HG02678 (cell line): ENCODE measurements around the gene TGM4.

ENCODE experiments used
- ATAC-seq: cut with Tn5 transposase; IDR thresholded peaks from one replicate; pipeline ENCODE4 v1.9.1; 2021; ENCODE audit warnings: mild to moderate bottlenecking, moderate library complexity; ENCODE audit not compliant: unreplicated experiment

The TGM4 gene

GRCh38 chr3:44877333-44877732, 2.9 kb downstream of the TGM4 start:
- ATAC-seq = no peak

- no peak for ATAC-seq
Observed at GRCh38 chr3:44880284-44880683, 5.9 kb downstream of the TGM4 start.

- ATAC-seq = no peak
Observed at GRCh38 chr3:44883213-44883955, 9.0 kb downstream of the TGM4 start.

GRCh38 chr3:44883999-44884431, 9.6 kb downstream of the TGM4 start:
- ATAC-seq = no peak

GRCh38 chr3:44885618-44886017, 11.2 kb downstream of the TGM4 start:
- ATAC-seq = no peak

- ATAC-seq = no peak
Observed at GRCh38 chr3:44886561-44886960, 12.2 kb downstream of the TGM4 start.

- ATAC-seq = no peak
Observed at GRCh38 chr3:44887101-44887500, 12.7 kb downstream of the TGM4 start.

- no peak for ATAC-seq
Observed at GRCh38 chr3:44890258-44890657, 15.8 kb downstream of the TGM4 start.

GRCh38 chr3:44890852-44891251, 16.4 kb downstream of the TGM4 start:
- no peak for ATAC-seq

GRCh38 chr3:44892689-44893088, 18.3 kb downstream of the TGM4 start:
- ATAC-seq = no peak

GRCh38 chr3:44893097-44893496, 18.7 kb downstream of the TGM4 start:
- no peak for ATAC-seq

GRCh38 chr3:44894485-44894884, 20.1 kb downstream of the TGM4 start:
- no peak for ATAC-seq

- no peak for ATAC-seq
Observed at GRCh38 chr3:44896440-44896839, 22.0 kb downstream of the TGM4 start.

- ATAC-seq = no peak
Observed at GRCh38 chr3:44899683-44900367, 25.4 kb downstream of the TGM4 start.

GRCh38 chr3:44902628-44903027, 28.2 kb downstream of the TGM4 start:
- ATAC-seq = no peak

- ATAC-seq = no peak
Observed at GRCh38 chr3:44903314-44903713, 28.9 kb downstream of the TGM4 start.

GRCh38 chr3:44903751-44904150, 29.3 kb downstream of the TGM4 start:
- no peak for ATAC-seq

GRCh38 chr3:44905446-44906157, 31.2 kb downstream of the TGM4 start:
- no peak for ATAC-seq

- ATAC-seq = no peak
Observed at GRCh38 chr3:44906997-44907396, 32.6 kb downstream of the TGM4 start.

GRCh38 chr3:44907612-44908011, 33.2 kb downstream of the TGM4 start:
- no peak for ATAC-seq

GRCh38 chr3:44909063-44909462, 34.7 kb downstream of the TGM4 start:
- ATAC-seq = no peak

- ATAC-seq = no peak
Observed at GRCh38 chr3:44910693-44911092, 36.3 kb downstream of the TGM4 start.
